ENCODE results near the gene TK2. TPM values are rescaled to one million over a fixed set of nuclear protein-coding genes. Genes with fewer than 3 reads are reported as not detected.

The TK2 gene
- total and polyA plus RNA-seq, 4 donors: 10.5 to 31.9 (median 21.0) TPM

DNA sequence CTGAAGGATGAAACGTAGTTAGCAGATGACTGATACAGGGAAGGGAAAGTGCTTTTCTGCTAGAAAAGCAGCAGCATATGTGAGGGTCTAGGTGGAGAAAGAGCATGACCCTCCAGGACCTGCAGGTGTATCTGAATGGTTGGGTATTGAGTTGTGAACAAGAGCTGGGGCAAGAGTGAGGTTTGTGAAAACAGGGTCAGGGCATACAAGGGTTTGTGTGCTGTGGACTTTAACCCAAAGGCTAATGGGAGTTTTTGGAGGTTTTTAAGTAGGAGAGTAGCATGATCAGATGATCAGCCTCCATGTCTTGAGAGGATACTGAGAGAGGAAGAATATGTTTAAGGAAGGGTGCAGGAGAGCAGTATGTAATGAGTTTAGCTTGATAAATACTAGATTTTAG lies 10.2 kb upstream of the TK2 start:
- TF ChIP-seq HNF4A (conservative IDR thresholded peaks at IDR 0.05): peak; percentile 37 to 78
- TF ChIP-seq SP1 (IDR thresholded peaks at IDR 0.05): no peak
- peak; percentile 20 for TF ChIP-seq HNF4G (IDR thresholded peaks at IDR 0.05)
- no peak for DNase-seq (ENCODE audit: low spot score)
- peaks cover 0 to 2% (median 0%) of the 10 kb centered on the region in 4 donors for H3K36me3 ChIP-seq (ENCODE audit: control insufficient read depth in 4 of 4, insufficient read depth in 3 of 4, low read depth in 1 of 4, low read length in 3 of 4)
- peaks cover 0 to 7% (median under 1%) of the 10 kb centered on the region in 4 donors for H3K4me1 ChIP-seq (ENCODE audit: control insufficient read depth in 4 of 4, insufficient read depth in 4 of 4, low read length in 3 of 4)
- H3K9me3 ChIP-seq (ENCODE audit: control insufficient read depth in 4 of 4, low read length in 3 of 4): no peaks in the 10 kb centered on the region
- H3K27me3 ChIP-seq (ENCODE audit: control insufficient read depth in 4 of 4, insufficient read depth in 4 of 4, low read length in 3 of 4): no peaks in the 10 kb centered on the region
- no peak overlapping the region for H3K4me3 ChIP-seq (ENCODE audit: low read depth in 1 of 3, low read length in 3 of 3)
- H3K27ac ChIP-seq (ENCODE audit: low read depth in 1 of 2, low read length in 2 of 2): no peak overlapping the region
- H3K9ac ChIP-seq (ENCODE audit: low read depth in 1 of 2, low read length in 2 of 2): no peak overlapping the region
- WGBS: 75% methylated on average over 1 of the region's 1 CpG

DNA sequence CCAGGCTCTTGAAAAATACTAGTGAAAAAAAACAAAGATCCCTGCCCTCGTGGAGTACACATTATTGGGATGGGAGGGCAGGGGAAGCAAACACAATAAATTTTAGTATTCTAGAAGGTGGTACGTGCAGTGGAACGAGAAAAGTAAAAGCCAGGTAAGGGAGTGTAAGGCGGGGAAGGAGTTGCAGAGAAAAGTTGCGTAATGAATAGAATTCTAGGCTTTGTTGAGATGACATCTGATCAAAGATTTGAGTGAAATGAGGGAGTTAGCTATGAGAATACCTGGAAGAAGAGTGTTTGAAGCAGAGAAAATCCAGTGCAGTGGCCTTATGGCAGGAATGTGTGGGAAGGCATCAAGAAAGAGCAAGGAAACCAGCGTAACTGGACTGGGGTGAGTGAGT lies 4.6 kb upstream of the TK2 start:
- Histone ChIP-seq H3K36me3 (ENCODE audit: control insufficient read depth in 4 of 4, insufficient read depth in 3 of 4, low read depth in 1 of 4, low read length in 3 of 4) (peaks cover 0 to 2% (median 0%) of the 10 kb centered on the region in 4 donors), H3K27me3 (ENCODE audit: control insufficient read depth in 4 of 4, insufficient read depth in 4 of 4, low read length in 3 of 4) (no peaks in the 10 kb centered on the region), H3K27ac (ENCODE audit: low read depth in 1 of 2, low read length in 2 of 2) (no peak overlapping the region), H3K4me1 (ENCODE audit: control insufficient read depth in 4 of 4, insufficient read depth in 4 of 4, low read length in 3 of 4) (peaks cover 2 to 26% (median 13%) of the 10 kb centered on the region in 4 donors), H3K4me3 (ENCODE audit: low read depth in 1 of 3, low read length in 3 of 3) (no peak overlapping the region), H3K9me3 (ENCODE audit: control insufficient read depth in 4 of 4, low read length in 3 of 4) (no peaks in the 10 kb centered on the region), H3K9ac (ENCODE audit: low read depth in 1 of 2, low read length in 2 of 2) (no peak overlapping the region)
- TF ChIP-seq RAD21 (IDR thresholded peaks at IDR 0.05) (no peak), JUND (IDR thresholded peaks at IDR 0.05) (no peak), EGR1 (IDR thresholded peaks at IDR 0.05; ENCODE audit: low read depth in 2 of 2) (no peak), RXRA (IDR thresholded peaks at IDR 0.05) (no peak), HNF4G (IDR thresholded peaks at IDR 0.05) (no peak)
- TF ChIP-seq, protein P1, sequence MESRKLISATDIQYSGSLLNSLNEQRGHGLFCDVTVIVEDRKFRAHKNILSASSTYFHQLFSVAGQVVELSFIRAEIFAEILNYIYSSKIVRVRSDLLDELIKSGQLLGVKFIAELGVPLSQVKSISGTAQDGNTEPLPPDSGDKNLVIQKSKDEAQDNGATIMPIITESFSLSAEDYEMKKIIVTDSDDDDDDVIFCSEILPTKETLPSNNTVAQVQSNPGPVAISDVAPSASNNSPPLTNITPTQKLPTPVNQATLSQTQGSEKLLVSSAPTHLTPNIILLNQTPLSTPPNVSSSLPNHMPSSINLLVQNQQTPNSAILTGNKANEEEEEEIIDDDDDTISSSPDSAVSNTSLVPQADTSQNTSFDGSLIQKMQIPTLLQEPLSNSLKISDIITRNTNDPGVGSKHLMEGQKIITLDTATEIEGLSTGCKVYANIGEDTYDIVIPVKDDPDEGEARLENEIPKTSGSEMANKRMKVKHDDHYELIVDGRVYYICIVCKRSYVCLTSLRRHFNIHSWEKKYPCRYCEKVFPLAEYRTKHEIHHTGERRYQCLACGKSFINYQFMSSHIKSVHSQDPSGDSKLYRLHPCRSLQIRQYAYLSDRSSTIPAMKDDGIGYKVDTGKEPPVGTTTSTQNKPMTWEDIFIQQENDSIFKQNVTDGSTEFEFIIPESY (IDR thresholded peaks at IDR 0.05): no peak
- no peak for DNase-seq (ENCODE audit: low spot score)
- WGBS: 95% methylated on average over 6 of the region's 6 CpGs

GRCh38 chr16:66554021-66554420 lies 4.1 kb upstream of the TK2 start:
- TF ChIP-seq, protein P1 (IDR thresholded peaks at IDR 0.05): no peak
- no peak for TF ChIP-seq SP1 (IDR thresholded peaks at IDR 0.05)
- TF ChIP-seq NR2F2 (IDR thresholded peaks at IDR 0.05): no peak
- TF ChIP-seq YY1 (IDR thresholded peaks at IDR 0.05): no peak
- no peak for TF ChIP-seq FOXA2 (IDR thresholded peaks at IDR 0.05)
- TF ChIP-seq, protein P2, sequence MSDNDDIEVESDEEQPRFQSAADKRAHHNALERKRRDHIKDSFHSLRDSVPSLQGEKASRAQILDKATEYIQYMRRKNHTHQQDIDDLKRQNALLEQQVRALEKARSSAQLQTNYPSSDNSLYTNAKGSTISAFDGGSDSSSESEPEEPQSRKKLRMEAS (IDR thresholded peaks at IDR 0.05): no peak
- TF ChIP-seq, protein P3, sequence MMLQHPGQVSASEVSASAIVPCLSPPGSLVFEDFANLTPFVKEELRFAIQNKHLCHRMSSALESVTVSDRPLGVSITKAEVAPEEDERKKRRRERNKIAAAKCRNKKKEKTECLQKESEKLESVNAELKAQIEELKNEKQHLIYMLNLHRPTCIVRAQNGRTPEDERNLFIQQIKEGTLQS (IDR thresholded peaks at IDR 0.05): no peak
- TF ChIP-seq EGR1 (IDR thresholded peaks at IDR 0.05; ENCODE audit: low read depth in 2 of 2): no peak
- no peak for TF ChIP-seq RAD21 (IDR thresholded peaks at IDR 0.05)
- TF ChIP-seq REST (IDR thresholded peaks at IDR 0.05): no peak
- no peak for TF ChIP-seq HNF4G (IDR thresholded peaks at IDR 0.05)
- TF ChIP-seq HNF4A (conservative IDR thresholded peaks at IDR 0.05): no peak
- no peak for TF ChIP-seq JUND (IDR thresholded peaks at IDR 0.05)
- no peak for TF ChIP-seq FOXA1 (IDR thresholded peaks at IDR 0.05)
- Histone ChIP-seq H3K27ac (ENCODE audit: low read depth in 1 of 2, low read length in 2 of 2) (no peak overlapping the region), H3K9ac (ENCODE audit: low read depth in 1 of 2, low read length in 2 of 2) (no peak overlapping the region), H3K4me3 (ENCODE audit: low read depth in 1 of 3, low read length in 3 of 3) (no peak overlapping the region), H3K9me3 (ENCODE audit: control insufficient read depth in 4 of 4, low read length in 3 of 4) (no peaks in the 10 kb centered on the region), H3K27me3 (ENCODE audit: control insufficient read depth in 4 of 4, insufficient read depth in 4 of 4, low read length in 3 of 4) (no peaks in the 10 kb centered on the region), H3K4me1 (ENCODE audit: control insufficient read depth in 4 of 4, insufficient read depth in 4 of 4, low read length in 3 of 4) (peaks cover 2 to 31% (median 17%) of the 10 kb centered on the region in 4 donors), H3K36me3 (ENCODE audit: control insufficient read depth in 4 of 4, insufficient read depth in 3 of 4, low read depth in 1 of 4, low read length in 3 of 4) (peaks cover 0 to under 1% (median 0%) of the 10 kb centered on the region in 4 donors)
- 91% methylated on average over 3 of the region's 3 CpGs for WGBS
- no peak for DNase-seq (ENCODE audit: low spot score)

All from liver (tissue), 9 donors.